ENCODE measurements around the gene MMP17.

Gene MMP17

DNA sequence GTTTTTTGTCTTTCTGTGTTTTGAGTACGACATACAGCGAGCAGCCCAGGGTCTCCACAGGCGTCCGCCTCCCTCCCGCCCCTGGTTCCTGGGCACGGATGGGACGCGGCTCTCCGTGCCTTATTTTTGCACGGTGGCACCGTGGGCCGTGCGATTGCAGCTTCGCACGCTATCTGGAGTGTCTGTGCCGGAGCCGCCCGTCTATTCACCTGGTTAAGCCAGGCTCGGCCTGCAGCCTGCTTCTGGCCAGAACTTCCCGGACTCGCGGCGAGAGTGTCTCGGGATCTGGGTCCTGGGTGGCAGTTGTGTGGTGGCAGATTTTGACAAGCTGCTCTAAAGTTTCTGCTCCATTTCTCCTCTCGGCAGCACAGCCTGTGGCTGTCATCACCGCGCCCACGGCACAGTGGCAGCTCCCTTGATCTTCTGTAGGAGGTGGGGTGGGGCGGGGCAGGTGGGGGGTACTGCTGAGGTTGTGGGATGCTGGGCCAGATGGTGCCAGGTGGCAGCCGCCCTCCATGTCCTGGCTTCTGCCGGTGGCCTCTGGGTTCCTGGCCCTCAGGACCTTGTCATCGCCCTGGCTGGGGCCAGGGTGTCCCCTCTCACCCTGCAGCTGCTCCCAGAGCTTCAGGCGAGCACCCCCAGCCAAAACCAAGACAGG is 2.9 kb downstream of the MMP17 start:
- no peak for DNase-seq (ENCODE audit: low read depth)

- DNase-seq (ENCODE audit: low read depth): no peak
These were observed 3.4 kb downstream of the MMP17 start for GRCh38 chr12:131831635-131832041.

GRCh38 chr12:131832321-131833231 is 4.4 kb downstream of the MMP17 start:
- no peak for DNase-seq (ENCODE audit: low read depth)

- DNase-seq (ENCODE audit: low read depth): no peak
These were observed 5.2 kb downstream of the MMP17 start for GRCh38 chr12:131833288-131833895.

- no peak for DNase-seq (ENCODE audit: low read depth)
These were observed 5.9 kb downstream of the MMP17 start for GRCh38 chr12:131833896-131834641.

GRCh38 chr12:131834798-131835615 is 6.8 kb downstream of the MMP17 start:
- no peak for DNase-seq (ENCODE audit: low read depth)

DNA sequence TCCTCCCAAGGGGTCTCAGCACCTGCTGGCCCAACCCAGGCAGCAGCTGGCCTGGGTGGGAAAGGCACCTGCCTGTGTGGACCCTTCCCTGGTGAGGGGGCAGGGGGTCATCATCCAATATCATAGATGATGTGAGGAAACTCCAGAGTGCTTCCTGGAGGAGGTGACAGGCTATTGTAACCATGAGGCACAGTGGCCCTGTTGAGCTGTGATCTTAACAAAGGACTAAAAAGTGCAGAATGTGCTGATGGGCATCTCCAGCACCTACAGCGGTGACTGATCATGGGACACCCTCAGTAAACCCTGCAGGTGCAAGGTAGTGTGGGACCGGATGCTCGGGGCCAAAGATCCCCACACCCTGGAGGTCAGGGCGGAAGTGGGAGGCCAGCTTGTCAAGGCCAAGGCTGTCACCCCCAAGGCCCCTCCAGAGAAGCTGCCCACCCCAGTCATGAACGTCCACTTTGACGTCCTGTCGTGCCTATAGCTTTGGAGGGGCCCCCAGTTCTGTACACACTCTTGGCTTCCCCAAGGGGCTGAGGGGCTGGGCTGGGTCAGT is 7.5 kb downstream of the MMP17 start:
- DNase-seq (ENCODE audit: low read depth): no peak

DNA sequence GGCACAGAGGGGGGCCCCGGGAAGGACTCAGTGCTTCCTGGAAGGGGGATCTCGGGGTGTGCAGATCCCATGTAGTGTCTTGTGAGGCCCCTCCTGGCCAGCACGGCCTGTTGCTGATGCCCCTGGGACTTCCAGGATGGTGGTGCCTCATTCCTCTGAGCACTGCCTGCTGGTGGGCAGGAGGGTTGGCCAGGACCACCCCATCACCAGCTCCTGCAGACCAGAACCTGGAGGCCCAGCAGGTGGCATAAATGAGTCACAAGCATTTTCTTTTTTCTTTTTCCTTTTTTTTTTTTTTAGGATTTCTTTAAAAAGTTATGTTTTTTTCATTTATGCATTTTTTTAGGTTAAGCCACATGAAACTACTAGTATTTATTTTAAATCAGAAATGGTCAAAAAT is 8.0 kb downstream of the MMP17 start:
- DNase-seq (ENCODE audit: low read depth): no peak

DNA sequence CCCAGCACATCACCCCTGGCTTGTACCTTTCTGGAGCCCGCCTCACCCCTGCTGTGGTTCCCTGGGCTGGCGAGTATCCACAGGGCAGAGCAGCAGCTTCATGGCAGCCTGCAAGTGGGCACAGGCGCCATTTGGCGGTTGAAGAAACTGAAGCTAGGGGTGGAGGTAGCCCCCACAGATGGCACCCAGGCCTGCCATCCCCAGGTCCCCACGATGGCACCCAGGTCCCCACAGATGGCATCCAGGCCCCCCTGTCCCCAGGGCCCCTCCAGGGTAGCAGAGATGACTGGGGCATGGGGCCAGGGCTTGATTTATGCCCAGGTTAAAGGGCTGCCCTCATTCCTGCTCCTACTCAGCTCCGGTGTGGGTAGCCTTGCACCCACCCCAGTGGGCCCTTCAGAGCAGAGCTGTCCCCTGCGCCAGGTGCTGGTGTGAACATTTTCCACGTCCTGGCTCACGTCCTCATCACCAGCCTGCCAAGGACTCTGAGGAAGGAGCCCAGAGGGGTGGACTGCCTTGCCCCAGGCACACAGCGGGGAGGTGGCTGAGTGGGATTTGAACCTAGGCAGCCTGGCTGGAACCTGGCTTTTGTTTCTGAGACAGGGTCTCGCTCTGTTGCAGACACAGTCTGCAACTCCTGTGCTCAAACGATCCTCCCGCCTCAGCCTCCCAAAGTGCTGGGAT is 8.7 kb downstream of the MMP17 start:
- no peak for DNase-seq (ENCODE audit: low read depth)

GRCh38 chr12:131840643-131841416 is 12.6 kb downstream of the MMP17 start:
- no peak for DNase-seq (ENCODE audit: low read depth)

DNA sequence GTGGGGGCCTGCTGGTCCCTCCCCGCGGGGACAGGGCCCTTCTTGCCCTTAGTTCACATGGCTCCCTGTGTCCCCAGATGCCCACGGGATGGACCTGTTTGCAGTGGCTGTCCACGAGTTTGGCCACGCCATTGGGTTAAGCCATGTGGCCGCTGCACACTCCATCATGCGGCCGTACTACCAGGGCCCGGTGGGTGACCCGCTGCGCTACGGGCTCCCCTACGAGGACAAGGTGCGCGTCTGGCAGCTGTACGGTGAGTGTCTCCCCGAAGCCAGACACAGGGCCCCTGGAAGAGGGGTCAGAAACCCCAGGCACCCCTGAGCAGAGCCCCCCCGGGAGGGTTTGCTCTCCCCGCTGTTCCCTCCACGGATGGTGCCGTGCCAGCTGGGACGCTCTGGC is 13.4 kb downstream of the MMP17 start:
- no peak for DNase-seq (ENCODE audit: low read depth)

DNA sequence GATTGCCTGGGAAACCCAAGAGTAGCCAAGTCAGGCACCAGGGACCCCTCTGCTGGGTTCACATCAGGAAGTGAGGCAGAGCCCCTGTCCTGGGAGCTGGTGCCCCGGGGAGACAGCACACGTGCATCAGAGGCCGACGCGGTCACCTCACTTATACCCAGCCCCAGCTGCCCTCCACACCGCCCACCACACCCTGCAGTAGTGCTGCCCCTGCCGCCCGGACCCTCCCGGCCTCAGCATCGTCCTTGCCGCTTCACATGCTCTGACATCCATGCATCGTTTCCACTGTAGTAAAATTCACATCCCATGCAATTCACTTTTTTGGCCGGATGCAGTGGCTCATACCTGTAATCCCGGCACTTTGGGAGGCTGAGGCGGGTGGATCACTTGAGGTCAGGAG is 14.0 kb downstream of the MMP17 start:
- DNase-seq (ENCODE audit: low read depth): no peak

GRCh38 chr12:131843527-131843926 is 15.3 kb downstream of the MMP17 start:
- no peak for DNase-seq (ENCODE audit: low read depth)

DNA sequence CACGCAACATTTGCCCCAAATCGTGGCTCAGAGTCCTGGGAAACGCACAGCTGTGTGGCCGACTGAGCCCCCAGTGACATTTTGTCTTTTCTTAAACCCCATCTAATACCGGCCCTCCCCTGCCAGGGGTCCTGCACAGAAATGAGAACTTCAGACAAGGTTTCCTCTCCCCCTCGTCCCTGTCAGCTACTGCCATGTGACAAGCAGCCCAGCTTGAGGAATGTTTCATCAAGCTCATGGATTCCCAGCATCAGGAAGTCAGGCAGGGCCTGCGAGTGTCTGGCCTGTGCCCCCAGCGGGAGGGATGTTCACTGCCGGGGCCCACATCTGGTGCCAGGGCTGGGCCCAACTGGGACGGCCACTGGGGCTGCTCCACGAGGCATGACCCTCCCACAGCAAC is 15.9 kb downstream of the MMP17 start:
- DNase-seq (ENCODE audit: low read depth): no peak

GRCh38 chr12:131844656-131845055 is 16.5 kb downstream of the MMP17 start:
- DNase-seq (ENCODE audit: low read depth): no peak

- no peak for DNase-seq (ENCODE audit: low read depth)
These were observed 16.9 kb downstream of the MMP17 start for GRCh38 chr12:131845121-131845520.

DNA sequence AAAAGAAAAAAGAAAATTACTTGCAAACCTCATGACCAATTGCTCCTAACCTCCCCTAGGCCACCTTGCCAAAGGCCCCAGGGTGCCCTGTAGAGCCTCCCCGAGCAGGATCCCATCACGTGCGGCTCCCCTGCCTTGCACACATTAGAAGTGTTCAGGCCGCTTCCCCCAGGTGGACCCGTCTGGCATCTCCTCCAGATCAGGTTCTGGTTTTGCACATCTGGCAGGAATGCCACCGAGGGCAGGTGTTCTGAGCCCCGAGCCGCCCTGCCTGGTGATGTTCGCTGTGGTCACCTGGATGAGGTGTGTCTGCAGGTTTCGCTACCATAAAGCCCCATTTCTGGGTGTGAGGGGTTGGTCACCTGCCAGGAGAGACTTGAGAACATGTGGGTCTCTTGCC is 19.3 kb downstream of the MMP17 start:
- DNase-seq (ENCODE audit: low read depth): no peak

- DNase-seq (ENCODE audit: low read depth): no peak
These were observed 20.6 kb downstream of the MMP17 start for GRCh38 chr12:131848753-131849152.

GRCh38 chr12:131849700-131850553 is 21.7 kb downstream of the MMP17 start:
- no peak for DNase-seq (ENCODE audit: low read depth)

All from activated gamma-delta T cell treated with anti-CD3 and anti-CD28 coated beads, Interleukin-2, amount 50 U/mL, for 16 hours (primary cell).